Putamen (tissue), 1 donor: ENCODE data around the gene FOXN4.
"Not testable (repeated sequence)": the region's sequence is repeated elsewhere in the genome, so short reads cannot be mapped to it uniquely, and the experiment has no call there.

ENCODE experiments used
- DNase-seq: peaks from one replicate; pipeline ENCODE4 v3.0.0-alpha.2; 2016; ENCODE audit warnings: low spot score

Gene FOXN4, protein sequence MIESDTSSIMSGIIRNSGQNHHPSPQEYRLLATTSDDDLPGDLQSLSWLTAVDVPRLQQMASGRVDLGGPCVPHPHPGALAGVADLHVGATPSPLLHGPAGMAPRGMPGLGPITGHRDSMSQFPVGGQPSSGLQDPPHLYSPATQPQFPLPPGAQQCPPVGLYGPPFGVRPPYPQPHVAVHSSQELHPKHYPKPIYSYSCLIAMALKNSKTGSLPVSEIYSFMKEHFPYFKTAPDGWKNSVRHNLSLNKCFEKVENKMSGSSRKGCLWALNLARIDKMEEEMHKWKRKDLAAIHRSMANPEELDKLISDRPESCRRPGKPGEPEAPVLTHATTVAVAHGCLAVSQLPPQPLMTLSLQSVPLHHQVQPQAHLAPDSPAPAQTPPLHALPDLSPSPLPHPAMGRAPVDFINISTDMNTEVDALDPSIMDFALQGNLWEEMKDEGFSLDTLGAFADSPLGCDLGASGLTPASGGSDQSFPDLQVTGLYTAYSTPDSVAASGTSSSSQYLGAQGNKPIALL

DNA sequence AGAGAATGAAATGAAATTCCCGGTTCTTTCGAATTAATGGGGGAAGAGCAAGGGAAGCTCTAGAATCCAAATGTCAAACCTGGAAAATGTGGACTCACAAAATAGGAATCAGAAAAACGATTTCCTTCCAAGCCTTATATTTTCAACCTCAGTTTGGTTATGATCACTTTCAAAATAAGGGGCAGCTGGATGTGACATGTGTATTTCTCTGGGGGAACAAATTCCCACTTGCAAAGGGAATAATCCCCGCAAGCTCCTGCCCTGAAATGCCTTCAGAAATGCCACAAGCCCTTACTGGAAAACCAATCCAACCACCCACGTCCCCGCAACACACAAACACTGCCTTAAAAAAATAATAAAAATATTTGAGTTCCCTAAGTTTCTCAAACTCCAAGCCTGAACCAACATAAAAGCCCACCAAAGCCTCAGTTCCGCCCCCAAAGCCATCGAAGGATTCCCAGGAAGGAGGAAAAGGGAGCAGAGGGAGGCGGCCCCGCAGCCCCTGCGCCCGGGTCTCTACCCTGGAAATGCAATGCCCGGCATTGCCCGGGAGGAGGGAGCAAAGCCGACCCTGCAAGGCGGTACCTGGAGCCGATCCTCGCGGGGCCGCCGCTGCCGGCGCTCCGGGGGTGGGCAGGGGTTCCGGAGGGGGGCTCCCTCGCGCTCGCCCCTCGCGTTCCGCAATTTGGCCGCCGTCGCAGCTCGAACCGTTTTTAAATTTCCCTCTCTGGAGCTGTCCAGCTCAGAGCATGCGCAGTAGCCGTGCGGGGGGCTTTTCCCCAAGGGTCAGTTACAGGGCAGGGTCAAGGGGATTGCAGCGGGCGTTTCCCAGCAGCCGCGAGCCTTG is at the start of gene FOXN4:
FOXN4 (minus strand) TSS at position 751 of the 847 bp plus-strand sequence. CDS start 963 bp downstream, outside the sequence.
- no peak for DNase-seq

DNA sequence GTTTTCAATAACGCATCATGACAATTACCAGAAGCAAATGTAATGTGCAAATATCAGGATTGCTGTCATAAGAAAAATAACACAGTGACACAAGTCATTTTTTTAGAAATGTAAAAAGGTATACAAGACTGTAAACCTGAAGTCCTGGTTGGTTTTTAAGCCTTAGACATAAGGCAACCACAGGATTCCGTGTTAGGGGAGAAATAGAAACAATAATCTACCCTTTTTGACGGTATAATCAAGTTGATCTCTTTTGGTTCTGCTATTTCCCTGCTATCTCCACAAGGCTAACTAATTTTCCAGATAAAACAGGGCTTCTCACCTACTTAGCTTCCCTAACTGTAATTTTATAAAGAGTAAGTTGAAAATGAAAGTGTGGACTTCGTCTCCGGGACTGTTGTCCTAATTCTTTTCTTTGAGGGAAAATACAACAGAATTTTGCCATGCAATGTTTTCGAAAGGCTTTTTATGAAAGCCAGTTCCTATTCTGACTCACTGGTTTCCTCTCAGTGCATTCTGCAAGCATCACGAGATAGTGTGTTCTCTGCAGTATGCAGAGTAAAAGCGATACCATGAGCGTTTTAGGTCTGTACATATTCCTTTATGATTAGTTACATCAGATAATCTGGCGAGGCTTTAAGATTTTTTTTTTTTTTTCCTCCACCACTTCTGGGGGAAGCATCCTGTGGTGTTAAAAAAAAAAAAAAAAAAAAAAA is 49.2 kb upstream of the FOXN4 start:
- DNase-seq = no peak

DNA sequence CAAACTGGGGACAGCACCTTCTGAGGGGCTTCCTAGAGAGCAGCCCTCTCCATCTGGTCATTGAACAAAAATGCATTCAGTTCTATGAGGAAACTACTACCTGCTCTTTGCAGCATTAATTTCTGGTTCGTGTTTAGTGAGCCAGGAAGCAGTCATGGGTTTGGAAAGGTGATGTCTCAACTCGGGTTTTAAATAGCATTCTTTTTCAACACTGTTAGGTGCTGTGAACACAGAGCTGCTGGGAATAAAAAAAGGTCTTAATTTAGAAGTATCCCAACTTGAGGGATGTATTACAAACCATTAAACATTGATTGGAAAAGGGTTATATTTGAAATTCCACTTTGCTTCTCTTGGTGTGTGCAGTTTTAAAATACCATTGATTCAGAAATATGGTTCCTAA is 47.9 kb upstream of the FOXN4 start:
- DNase-seq = no peak

DNA sequence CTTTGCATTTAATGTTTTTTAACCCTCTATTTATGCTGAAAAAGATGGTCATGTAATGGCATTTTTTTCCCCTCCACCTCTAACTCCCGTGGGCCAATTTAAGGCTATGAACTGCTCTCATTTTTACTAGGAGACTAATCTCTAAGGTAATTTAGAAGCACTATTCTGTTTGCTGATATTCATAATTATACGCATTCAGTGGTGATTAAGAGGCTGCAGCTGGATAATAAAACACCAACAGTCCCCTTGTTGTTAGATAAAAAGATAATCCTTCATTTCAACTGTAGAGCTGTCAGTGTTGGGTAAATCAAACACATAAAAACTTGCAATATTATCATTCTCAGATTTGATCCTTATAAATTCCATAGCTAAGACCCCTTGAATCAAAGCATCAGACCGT is 47.5 kb upstream of the FOXN4 start:
- DNase-seq = no peak

DNA sequence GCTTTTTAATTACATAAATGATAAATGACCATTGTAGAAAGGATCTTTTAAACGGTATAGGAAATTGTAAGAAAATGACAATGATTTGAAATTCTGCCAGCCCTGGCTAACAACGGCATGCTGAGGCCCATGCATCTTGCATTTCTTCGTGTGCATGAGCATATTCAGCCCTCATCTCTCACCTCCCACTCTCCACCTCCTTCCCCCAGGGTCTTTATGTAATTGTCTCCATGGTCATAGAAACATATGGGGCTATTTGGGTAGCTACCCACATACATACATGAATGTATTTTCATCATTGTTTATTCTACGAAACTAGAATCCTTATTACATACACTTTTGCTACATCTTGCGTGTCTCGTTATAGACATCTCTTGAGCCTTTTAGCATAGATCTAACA is 43.1 kb upstream of the FOXN4 start:
- DNase-seq = no peak

DNA sequence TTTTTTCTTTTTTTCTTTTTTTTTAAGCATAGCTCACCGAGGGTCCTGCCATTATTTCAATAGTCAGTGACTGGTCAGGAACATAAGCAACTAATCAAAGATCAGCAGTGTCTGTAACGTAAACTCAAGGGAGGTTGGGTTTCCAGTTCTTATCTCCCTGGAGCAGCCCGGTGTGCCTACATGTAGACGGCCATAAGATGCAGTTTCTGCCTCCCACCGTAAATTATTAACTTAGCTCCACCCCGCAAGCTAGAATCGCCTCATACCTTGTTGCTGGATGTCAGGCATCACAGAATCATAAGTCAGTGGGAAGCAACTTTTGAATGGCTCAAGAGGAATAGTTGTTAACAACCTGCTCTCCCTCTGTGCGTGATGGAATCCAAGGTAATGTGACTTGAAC is 38.5 kb upstream of the FOXN4 start, which contains the start of gene MYO1H:
MYO1H (plus strand) TSS at position 312 of the 400 bp plus-strand sequence; CDS start at position 373, 61 bp downstream.
- no peak for DNase-seq

DNA sequence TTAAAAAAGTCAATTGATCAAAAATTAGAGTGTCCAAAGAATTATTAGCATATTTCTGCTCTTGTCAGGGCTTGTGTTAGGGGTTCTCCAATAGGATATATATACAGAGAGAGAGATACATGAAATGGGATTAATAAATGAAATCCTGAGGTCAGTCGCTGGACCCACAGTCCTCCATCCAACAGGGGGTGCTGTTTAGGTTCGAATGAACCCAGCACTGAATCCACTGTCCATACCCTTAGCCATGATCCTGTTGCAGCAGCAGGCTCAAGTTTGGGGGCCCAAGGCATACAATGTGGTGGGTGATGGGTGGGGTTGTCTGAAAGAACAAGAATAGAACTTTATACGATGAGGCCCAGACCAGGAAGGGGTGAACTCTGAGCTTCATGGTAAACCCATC is 37.8 kb upstream of the FOXN4 start:
- no peak for DNase-seq

DNA sequence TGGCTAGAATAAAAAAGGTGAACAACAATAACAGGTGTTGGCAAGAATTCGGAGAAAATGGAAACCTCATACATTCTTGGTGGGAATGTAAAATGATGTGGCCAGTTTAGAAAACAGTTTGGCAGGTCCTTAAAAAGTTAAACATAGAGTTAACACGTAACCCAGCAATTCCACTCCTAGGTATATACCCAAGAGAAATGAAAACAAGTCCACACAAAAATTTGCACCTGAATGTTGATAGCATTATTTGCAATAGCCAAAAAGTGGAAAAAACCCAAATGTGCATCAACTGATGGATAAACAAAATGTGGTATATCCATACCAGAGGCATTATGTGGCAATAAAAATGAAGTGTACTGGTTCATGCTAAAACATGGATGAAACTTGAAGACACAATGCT is 36.3 kb upstream of the FOXN4 start:
- DNase-seq = no peak

DNA sequence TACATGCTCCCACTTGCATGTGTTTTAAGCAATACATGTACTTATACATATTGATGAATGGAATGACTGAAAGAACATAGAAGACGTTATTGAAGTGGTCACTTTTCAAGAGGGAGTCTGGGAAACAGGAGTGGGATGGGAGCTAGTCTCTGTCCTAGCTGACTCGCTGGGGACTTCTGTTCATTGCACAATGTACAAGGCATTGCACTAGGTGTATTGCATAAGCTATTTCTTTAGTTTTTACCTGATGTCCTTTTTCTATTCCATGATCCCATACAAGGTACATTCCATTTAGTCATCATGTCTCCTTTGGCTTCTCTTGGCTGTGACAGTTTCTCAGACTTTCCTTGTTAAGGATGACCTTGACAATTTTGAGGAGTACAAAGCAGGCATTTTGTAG is 34.6 kb upstream of the FOXN4 start:
- no peak for DNase-seq

DNA sequence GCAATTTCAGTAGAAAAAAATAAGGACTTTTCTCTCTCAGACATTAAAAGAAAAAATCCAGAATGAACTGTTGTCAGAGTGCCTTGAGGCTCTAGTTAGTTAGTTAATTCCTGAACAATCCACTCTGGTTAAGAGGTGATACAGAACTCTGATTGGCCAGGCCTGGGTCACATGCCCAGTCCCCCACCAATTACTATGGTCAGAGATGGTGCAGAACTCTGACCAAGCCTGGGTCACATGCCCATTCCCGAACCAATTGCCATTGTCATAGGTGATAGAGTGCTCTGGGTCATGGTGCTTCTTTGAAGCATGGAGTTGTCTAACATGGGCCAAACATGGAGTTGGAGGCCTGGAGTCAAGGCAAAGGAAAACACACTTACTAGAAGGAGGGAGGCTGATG is 27.5 kb upstream of the FOXN4 start:
- no peak for DNase-seq

DNA sequence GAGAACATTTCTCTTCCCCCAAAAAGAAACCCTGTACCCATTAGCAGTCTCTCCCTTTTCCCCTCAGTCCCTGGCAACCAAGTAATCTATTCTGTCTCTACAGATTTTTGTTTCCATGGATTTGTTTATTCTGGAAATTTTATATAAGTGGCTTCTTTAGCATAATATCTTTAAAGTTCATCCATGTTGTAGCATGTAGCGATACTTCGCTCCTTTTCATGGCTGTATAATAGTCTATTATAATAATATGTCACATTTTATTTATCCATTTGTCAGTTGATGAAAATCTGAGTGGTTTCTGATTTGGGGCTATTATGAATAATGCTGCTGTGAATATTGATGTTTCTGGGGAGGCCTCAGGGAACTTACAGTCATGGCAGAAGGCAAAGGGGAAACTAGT is 25.8 kb upstream of the FOXN4 start:
- no peak for DNase-seq

DNA sequence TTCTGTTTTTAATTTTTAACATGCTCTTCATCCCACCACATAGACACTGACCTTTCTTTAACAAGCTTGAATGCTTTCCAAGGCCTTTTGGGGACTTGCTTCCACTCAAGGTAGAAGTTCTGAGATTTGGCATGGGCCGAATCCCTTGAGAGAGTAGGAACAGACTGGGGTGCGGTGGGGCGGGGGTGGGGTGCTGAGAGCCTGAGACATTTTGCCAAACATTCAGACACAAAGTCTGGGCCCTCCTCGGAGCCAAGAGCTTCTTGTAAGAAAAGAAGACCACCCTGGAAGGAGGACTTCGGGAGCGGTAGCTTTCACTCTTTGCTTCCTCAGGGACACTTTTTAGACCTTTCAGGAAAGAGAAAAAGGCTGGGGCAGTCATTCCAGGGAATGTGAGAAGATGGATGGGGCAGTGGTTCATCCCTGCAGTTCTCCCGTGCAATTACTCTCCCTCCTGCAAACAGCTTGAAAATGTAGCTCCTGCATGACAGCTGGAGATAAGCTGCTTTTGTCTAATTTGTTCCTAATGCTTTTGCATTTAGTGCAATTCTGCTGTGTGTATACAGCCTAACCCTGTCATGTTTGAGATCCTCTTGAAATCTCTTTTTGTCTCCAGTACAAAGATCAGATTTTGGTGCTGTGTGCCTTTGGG is 22.3 kb upstream of the FOXN4 start:
- no peak for DNase-seq

DNA sequence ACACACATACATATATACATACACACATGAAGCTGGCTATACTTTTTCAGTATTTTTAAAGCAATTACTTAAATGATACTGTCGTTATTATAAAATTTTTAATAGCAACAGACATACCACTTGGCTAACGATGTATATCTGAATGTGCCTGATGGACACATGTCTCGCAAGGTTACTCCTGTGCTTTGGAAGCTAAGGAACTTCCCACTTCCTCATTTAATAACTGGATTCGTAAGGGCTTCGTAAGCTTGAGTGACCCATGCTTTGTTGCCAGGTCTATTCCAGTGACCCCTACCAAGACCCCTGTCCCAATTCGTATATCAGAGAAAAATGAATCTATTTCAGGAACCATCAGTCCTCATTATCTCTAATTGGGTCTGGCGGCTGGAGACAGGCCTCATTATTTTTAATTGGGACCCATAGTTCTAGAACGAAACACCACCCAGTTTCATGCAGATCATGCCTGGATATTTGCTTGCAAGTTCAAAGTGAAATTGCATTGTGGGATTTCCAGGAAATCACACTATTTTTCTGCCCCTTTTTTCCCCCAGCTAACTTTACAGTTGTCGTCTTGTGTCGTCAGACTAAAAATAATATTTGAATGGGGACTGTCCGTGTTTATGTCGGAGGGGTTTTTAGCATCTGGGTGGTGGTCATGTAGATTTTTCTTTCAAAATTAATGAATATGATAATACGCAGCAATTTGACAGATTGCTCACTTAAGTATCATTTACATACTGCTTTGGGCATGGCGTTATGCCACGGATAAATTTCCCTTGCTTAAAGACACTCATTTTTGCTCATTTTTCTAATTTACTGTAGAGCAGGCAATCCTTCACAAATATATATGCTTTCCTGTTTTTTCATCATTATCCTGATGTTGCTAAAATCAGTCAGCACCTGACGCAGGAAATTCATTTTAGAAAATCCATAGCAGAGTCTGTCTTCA is 21.5 kb upstream of the FOXN4 start:
- no peak for DNase-seq

DNA sequence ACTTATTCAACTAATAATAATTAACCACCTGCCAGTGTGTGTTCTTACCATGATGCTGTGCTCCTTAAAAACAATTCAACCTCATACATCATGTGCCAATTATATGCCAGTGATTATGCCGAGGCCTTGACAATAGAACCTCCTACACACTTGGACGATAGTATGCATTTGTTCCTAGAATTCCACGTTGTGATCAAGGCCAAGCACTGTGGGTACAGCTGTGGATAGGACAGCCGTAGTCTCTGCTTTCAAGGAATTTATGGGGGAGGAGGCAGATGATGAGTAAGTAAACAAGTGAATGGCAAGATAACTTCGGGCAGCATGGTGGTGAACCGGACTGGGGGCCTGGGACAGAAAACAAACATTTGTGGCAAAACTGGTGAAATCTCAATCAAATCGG is 20.6 kb upstream of the FOXN4 start:
- no peak for DNase-seq

DNA sequence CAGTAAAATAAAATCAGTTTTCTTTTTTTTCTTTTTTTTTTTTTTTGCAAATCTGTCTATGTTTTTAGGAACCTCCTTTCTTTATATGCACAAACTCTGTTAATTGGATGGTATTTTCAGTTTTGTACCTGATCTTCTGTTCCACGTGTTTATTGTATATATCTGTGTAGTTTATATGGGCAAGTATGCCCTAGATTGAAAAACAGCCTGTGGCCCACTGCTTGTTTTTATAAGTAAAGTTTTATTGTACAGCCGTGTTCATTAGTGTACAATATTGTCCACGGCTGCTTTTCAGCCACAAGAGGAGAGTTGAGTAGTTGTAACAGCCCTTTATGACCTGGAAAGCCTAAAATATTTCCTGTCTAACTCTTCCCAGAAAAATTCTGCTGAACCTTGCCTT is 19.9 kb upstream of the FOXN4 start:
- DNase-seq = no peak

DNA sequence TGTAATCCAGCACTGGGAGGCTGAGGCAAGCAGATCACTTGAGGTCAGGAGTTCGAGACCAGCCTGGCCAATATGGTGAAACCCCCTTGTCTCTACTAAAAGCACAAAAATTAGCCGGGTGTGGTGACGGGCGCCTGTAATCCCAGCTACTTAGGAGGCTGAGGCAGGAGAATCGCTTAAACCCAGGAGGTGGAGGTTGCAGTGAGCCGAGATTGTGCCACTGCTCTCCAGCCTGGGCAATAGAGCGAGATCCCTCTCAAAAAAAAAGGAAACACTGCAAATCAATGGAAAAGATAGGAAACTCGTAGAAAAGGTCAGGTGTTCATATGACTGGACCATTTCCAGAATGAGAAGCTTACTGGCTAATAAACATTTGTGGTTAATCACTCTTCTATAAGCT is 12.2 kb upstream of the FOXN4 start:
- not testable (repeated sequence) for DNase-seq

DNA sequence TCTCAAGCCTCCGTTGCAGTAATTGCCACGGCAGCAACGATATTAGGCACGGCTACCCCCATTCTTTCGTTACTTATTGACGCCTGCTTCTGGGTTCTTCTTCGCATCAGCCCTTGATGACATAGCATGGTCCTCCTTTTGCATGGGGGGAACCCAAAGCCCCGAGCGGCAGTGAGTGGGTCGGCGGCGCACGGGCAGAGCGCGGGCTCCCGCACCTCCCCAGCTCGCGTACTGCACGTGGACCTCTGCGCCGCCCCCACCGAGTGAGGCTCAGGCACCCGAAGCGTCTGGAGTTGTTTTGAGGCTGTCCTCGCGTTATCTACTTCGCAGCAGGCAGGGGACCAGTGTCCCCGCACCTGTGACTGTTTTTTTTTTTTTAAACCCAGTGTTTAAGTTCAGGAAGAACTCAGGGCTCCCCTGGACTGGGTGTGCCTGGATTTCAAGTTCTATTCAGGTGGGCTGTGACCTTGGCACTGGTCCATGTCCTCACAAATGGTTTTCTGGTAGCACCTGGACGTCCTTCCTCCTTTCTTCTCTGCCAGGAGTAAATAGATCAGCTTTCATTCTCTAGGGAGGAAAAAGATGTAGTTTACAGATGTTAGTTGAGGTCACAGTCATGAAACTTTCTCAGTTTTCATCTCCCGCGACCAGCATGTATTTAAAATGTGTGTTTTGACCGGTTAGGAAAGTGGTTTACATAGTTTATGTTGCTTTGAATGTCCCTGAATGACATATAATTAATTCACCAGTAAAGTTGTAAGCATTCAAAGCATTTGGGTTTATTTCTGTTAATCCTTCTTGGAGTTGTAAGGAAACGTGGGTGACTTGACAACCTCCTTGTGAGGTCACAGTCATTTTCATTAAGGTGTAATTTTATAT is 1.4 kb upstream of the FOXN4 start:
- no peak for DNase-seq

DNA sequence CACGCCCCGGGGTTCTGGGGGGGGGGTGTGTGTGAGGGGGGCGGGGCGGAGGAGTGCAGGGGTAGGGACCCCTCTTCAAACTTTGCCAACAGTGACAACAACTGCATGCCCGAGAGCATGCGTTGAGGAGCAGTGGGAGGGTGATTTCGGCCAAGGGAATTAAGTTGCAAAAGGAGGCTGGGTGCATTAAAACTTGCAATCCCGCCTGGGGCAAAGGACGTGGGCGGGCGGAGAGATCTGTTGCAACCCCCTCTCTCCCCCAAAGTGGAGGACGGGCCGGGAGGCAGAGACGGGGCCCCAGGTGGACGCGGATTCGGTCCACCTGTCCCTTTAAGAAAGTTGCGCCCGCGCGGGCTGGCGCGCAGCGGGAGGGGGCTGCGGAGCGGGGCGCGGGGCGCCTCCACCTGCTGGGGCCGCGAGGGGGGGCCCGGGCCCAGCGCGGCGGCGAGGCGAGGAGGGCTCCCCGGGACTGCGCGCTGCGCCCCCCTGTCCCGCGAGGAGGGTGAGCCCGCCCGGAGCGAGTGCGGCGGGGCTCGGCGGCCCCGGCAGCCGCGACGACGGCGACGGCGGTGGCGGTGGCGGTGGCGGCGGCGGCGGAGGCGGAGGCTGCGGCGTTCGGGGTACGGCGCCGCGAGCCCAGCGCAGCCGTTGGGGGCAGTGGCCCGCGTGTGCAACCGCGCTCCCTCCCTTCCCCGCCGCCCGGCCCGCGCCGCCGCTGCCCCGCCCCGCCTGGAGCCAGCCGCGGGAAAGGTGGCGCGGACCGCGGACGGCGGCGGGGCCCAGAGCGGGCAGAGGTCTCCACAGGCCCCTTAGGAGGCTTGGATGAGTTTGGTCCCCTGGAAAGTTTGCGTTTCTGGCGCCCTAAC is 530 bp upstream of the FOXN4 start:
- no peak for DNase-seq

DNA sequence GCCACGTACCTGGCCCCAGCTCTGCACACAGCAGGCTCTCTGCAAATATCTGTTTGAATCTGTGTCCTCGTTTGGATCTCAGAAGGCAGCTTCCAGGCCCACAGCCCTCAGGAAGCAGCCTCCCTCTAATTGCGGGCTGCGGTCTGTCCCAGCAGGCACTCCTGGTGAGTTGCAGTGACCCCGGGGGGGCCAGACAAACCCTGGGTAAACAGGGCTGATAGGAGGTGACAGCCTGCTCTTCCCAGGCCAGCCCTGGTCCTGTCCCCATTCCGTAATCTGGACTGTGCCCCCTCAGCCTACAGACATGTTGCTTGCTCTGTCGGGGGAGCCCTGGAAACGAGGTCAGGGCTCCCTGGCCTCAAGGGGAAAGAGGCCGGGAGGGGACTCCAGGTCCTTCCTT is 2.0 kb downstream of the FOXN4 start:
- no peak for DNase-seq
